HCT116 (cell line): Measurements from ENCODE around the gene RPS25. TPM values are rescaled to one million over a fixed set of nuclear protein-coding genes. Genes with fewer than 3 reads are reported as not detected.
"Not testable (repeated sequence)": the region's sequence is repeated elsewhere in the genome, so short reads cannot be mapped to it uniquely, and the experiment has no call there.

Experiments
- ATAC-seq: fragments of 200-7000 bp; cut with Tn5 transposase; 2 replicates; pipeline ENCODE4 v1.9.1; 2020; ENCODE audit warnings: mild to moderate bottlenecking, moderate library complexity
- BruUV-seq: library from RNA; stranded (reverse); fragments of 400-500 nt; replicated peaks from 2 replicates; lab custom pipeline; 2021; lab: Mats Ljungman, UMichigan
- CTCF ChIA-PET: fragments of 300-600 bp; sonication (Branson Sonifier 250); formaldehyde crosslinking; loops from one replicate; lab custom pipeline; 2021; ENCODE audit warnings: antibody characterized with exemption; lab: Charles Lee
- POLR2A ChIA-PET: fragments of 300-600, 350-600 bp; sonication (Branson Sonifier 250); formaldehyde crosslinking; loops from one replicate; lab custom pipeline; 2021; ENCODE audit warnings: antibody characterized with exemption; lab: Charles Lee
- RAD21 ChIA-PET, 2 experiments: fragments of 300-600 bp; sonication (Branson Sonifier 250); formaldehyde crosslinking; loops; one replicate each; lab custom pipeline; 2023; ENCODE audit warnings: low total read pairs in 2 of 2; ENCODE audit not compliant: uncharacterized antibody in 2 of 2, unreplicated experiment in 2 of 2, low non-redundant PET in 1 of 2; lab: Charles Lee
- DNase-seq: peaks from one replicate; pipeline ENCODE4 v3.0.0-alpha.2; 2010; ENCODE audit warnings: low read depth, low spot score
- H2AFZ ChIP-seq: fragments of 200-600 bp; shearing (Covaris generic), sonication (generic); 2 replicates; pipeline ENCODE4 v1.6.1; 2017; ENCODE audit warnings: low read depth, mixed run types, mixed read lengths, antibody characterized with exemption, low read length; ENCODE audit not compliant: poor library complexity, severe bottlenecking
- H3K27ac ChIP-seq: 2 replicates; pipeline ENCODE4 v1.5.1; 2012; ENCODE audit warnings: low read depth, low read length
- H3K27me3 ChIP-seq: fragments of 200-600 bp; sonication (generic); 2 replicates; pipeline ENCODE4 v1.6.1; 2016; ENCODE audit warnings: mixed run types, low read length, mixed read lengths; ENCODE audit not compliant: insufficient read depth
- H3K36me3 ChIP-seq, 2 experiments: fragments of 200-500 bp in 1 of 2; fragments of 200-600 bp in 1 of 2; sonication (Bioruptor generic) in 1 of 2; sonication (generic) in 1 of 2; 2 replicates each; pipeline versions ENCODE4 v1.5.1 to v1.6.1; 2014 to 2016; ENCODE audit warnings: low read length in 2 of 2, inconsistent platforms in 1 of 2, mixed read lengths in 1 of 2, mixed run types in 1 of 2; ENCODE audit not compliant: insufficient read depth in 2 of 2, control insufficient read depth in 1 of 2
- H3K4me1 ChIP-seq, 2 experiments: fragments of 200-600 bp in 1 of 2; sonication (generic) in 1 of 2; 2 replicates each; pipeline versions ENCODE4 v1.5.1 to v1.6.1; 2012 to 2017; ENCODE audit warnings: low read length in 2 of 2, inconsistent platforms in 1 of 2, mild to moderate bottlenecking in 1 of 2, mixed read lengths in 1 of 2, mixed run types in 1 of 2, moderate library complexity in 1 of 2; ENCODE audit not compliant: insufficient read depth in 2 of 2, control insufficient read depth in 1 of 2
- H3K4me2 ChIP-seq: fragments of 200-600 bp; sonication (generic); 2 replicates; pipeline ENCODE4 v1.6.1; 2017; ENCODE audit warnings: mixed run types, low read length, mixed read lengths
- H3K4me3 ChIP-seq, 2 experiments: fragments of 200-600 bp in 1 of 2; sonication (generic) in 1 of 2; replicated peaks in 1 of 2; 2 replicates each; pipeline ENCODE4 v1.5.1; 2011 to 2016; ENCODE audit warnings: low read length in 2 of 2, control low read depth in 1 of 2, low read depth in 1 of 2, mild to moderate bottlenecking in 1 of 2, mixed read lengths in 1 of 2, mixed run types in 1 of 2
- H3K79me2 ChIP-seq: fragments of 200-600 bp; sonication (generic); 2 replicates; pipeline ENCODE4 v1.6.1; 2017; ENCODE audit warnings: mild to moderate bottlenecking, mixed run types, low read length, moderate library complexity, mixed read lengths; ENCODE audit not compliant: insufficient read depth
- H3K9ac ChIP-seq: fragments of 200-600 bp; sonication (generic); 2 replicates; pipeline ENCODE4 v1.6.1; 2016; ENCODE audit warnings: low read length, mixed read lengths
- H3K9me2 ChIP-seq: fragments of 200-600 bp; sonication (generic), shearing (Covaris generic); 2 replicates; pipeline ENCODE4 v1.6.1; 2017; ENCODE audit warnings: mixed run types, mild to moderate bottlenecking, moderate library complexity; ENCODE audit not compliant: insufficient read depth
- H3K9me3 ChIP-seq, 2 experiments: fragments of 200-500 bp in 1 of 2; fragments of 200-600 bp in 1 of 2; sonication (Bioruptor generic) in 1 of 2; sonication (generic) in 1 of 2; 2 replicates each; pipeline ENCODE4 v1.6.1; 2014 to 2017; ENCODE audit warnings: low read length in 2 of 2, mixed read lengths in 2 of 2, inconsistent platforms in 1 of 2, low read depth in 1 of 2, mild to moderate bottlenecking in 1 of 2, mixed run types in 1 of 2, moderate library complexity in 1 of 2; ENCODE audit not compliant: control insufficient read depth in 1 of 2, insufficient read depth in 1 of 2
- H4K20me1 ChIP-seq: fragments of 200-600 bp; sonication (generic), shearing (Covaris generic); 2 replicates; pipeline ENCODE4 v1.6.1; 2017; ENCODE audit warnings: mixed run types, mild to moderate bottlenecking, moderate library complexity; ENCODE audit not compliant: insufficient read depth
- FOSL1 ChIP-seq: IDR thresholded peaks from 2 replicates; pipeline ENCODE4 v1.6.1; 2012; ENCODE audit warnings: low read depth
- POLR2A ChIP-seq: IDR thresholded peaks from 2 replicates; pipeline ENCODE4 v1.7.0; 2011; ENCODE audit warnings: borderline replicate concordance; ENCODE audit not compliant: insufficient read depth, insufficient read length; ENCODE audit errors: extremely low read depth
- POLR2AphosphoS5 ChIP-seq: IDR thresholded peaks from 2 replicates; pipeline ENCODE4 v1.6.1; 2011; ENCODE audit warnings: mild to moderate bottlenecking, low read depth, low read length, moderate library complexity
- intact Hi-C: fragments of 100-400 bp; cut with micrococcal nuclease; formaldehyde crosslinking; loops from 2 replicates; pipeline ENCODE4 v1.10.0; 2022
- total RNA-seq: library from RNA; stranded (reverse); gene quantifications from one replicate; pipeline ENCODE4 v1.2.1, GENCODE V29; 2021; ENCODE audit not compliant: unreplicated experiment
- TF ChIP-seq, protein P1 (sequence below): IDR thresholded peaks from 2 replicates; pipeline ENCODE4 v1.6.1; 2012

The RPS25 gene
- total RNA-seq, 1 experiment from 2014 or later, result 1,404 TPM

DNA sequence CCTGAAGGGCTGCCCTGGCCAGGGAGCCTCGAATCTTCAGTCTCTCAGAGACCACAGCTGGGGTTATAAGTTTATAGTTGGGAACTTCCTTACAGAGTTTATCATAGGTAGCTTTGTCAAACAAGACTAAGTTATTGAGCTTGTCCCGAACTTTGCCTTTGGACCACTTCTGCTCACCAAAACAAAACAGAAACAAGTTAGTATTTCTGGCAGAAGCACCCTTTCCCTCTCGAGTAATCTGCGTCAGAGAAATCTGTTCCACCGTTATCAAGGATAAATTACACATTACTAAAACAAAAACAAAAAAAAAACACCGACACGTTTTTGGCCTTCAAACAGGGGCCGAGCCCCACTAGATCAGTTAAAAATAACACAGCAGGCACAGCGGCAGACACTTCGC lies 766 bp downstream of the RPS25 start:
- peak overlapping the region; percentile 99 for H3K9ac ChIP-seq
- H3K27me3 ChIP-seq, DNase-seq, CTCF ChIA-PET, H3K9me3 ChIP-seq, BruUV-seq, POLR2A ChIA-PET, H2AFZ ChIP-seq, H3K9me2 ChIP-seq, H4K20me1 ChIP-seq, RAD21 ChIA-PET, ATAC-seq: not testable (repeated sequence)
- H3K27ac ChIP-seq, result peak overlapping the region; percentile 96
- H3K36me3 ChIP-seq, result peaks cover 34 to 62% of the 10 kb centered on the region in 2 experiments
- peak overlapping the region; percentile 72 to 91 for H3K4me3 ChIP-seq
- peak overlapping the region; percentile 70 for H3K4me2 ChIP-seq
- H3K4me1 ChIP-seq, result peaks cover 18 to 29% of the 10 kb centered on the region in 2 experiments
- H3K79me2 ChIP-seq, result peaks cover 65% of the 10 kb centered on the region
- intact Hi-C loops, result loop anchor here (5.0 kb wide), 1 partner anchor 105 kb away; no protein-coding TSS in a partner anchor

DNA sequence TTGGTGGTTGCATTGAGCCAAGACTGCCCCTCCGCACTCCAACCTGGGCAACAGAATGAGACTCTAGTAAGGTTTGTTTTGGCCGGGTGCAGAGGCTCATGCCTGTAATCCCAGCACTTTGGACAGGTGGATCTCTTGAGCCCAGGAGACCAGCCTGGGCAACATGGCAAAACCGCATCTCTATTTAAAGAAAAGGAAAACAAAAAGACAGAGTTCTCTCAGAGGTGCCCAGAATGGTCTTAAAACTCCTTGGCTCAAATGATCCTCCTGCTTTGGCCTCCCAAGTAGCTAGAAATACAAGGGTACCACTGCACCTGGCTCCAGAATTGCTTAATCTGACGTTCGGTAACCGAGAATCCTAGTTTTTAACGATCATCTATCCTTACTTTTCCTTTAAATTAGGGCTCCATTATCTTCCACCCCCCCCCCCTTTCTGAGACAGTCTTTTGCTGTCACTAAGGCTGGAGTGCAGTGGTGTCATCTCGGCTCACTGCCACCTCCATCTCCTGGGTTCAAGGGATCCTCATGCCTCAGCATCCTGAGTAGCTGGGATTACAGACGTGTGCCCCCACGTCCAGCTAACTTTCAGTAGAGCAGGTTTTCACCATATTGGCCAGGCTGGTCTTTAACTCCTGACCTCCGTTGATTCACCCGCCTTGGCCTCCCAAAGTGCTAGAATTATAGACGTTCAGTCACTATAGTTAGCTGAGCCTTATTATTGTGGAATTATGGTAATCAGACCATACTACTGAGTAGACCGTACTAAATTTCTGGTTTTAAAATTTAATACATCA lies 1.7 kb downstream of the RPS25 start:
- peaks cover 62% of the 10 kb centered on the region for H3K79me2 ChIP-seq

More for the DNA sequence above, 1.7 kb downstream of the RPS25 start:
- Histone ChIP-seq H3K9me3 (no peaks in the 10 kb centered on the region), H3K4me1 (peaks cover 18 to 29% of the 10 kb centered on the region in 2 experiments), H3K27ac (peak overlapping the region; percentile 96), H3K4me2 (peak overlapping the region; percentile 70), H3K4me3 (peak overlapping the region; percentile 72 to 91), H4K20me1 (no peaks in the 10 kb centered on the region), H3K9ac (peak overlapping the region; percentile 99), H2AFZ (no peak overlapping the region), H3K9me2 (no peaks in the 10 kb centered on the region), H3K36me3 (peaks cover 33 to 63% of the 10 kb centered on the region in 2 experiments), H3K27me3 (no peaks in the 10 kb centered on the region)
- no peak for ATAC-seq
- DNase-seq, result no peak
- ChIA-PET POLR2A (interaction anchor here (1.5 kb wide), 1 partner anchor 105 kb away, joined by 3 read pairs; the partner anchor contains the start of gene HINFP), CTCF (interaction anchor here (1.6 kb wide), 1 partner anchor 327 kb away, joined by 5 read pairs; no protein-coding TSS in a partner anchor), RAD21 (interaction anchor here in 1 of 2 experiments (0.7 kb wide), 1 partner anchor 306 kb away, joined by 6 read pairs; no protein-coding TSS in a partner anchor)
- no TSS peak for BruUV-seq
- TF ChIP-seq POLR2A (no peak), POLR2AphosphoS5 (peak; percentile 14; the same call in 1 of the 2 replicates), FOSL1 (no peak)
- TF ChIP-seq, protein P1, sequence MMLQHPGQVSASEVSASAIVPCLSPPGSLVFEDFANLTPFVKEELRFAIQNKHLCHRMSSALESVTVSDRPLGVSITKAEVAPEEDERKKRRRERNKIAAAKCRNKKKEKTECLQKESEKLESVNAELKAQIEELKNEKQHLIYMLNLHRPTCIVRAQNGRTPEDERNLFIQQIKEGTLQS, result no peak
- intact Hi-C loops, result loop anchor here (5.0 kb wide), 1 partner anchor 104 kb away; no protein-coding TSS in a partner anchor
